NCI-H1930 (cell line): ENCODE data around the gene PSORS1C2.

Experiments
- DNase-seq, 2 experiments: peaks; one replicate each; lab custom pipeline; 2025; lab: John Stamatoyannopoulos, UW

PSORS1C2 gene

DNA sequence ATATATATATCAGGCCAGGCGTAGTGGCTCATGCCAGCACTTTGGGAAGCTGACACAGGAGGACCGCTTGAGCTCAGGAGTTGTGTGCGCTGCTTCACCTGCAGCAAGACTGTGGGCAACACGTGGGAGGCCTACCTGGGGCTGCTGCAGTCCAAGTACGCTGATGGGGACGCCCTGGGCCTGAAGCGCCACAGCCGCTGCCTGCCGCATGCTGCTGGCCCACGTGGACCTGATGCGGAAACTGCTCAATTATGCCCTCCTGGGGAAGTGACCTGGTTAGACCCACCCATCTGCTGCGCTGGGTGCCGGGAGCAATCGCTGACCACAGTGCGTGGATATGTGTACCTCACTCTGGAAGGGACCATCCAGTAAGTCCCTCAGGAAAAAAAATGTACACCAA, 1.8 kb upstream of the PSORS1C2 start:
- DNase-seq = no peak

DNA sequence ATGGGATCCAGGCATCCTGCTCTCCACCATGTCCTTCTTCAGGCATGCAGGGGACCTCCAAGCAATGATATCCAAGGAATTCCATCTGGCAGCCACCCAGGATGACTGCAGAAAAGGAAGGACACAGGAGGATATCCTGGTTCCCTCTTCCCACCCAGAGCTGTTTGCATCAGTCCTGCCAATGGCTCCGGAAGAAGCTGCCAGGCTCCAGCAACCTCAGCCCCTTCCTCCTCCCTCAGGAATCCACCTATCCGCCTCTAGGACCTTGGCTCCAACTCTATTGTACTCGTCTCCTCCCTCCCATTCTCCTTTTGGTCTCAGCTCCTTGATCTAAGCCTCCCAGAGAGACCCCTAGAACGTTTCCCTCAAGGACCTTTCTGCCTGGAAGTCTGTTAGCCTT, 733 bp upstream of the PSORS1C2 start:
- DNase-seq = no peak

DNA sequence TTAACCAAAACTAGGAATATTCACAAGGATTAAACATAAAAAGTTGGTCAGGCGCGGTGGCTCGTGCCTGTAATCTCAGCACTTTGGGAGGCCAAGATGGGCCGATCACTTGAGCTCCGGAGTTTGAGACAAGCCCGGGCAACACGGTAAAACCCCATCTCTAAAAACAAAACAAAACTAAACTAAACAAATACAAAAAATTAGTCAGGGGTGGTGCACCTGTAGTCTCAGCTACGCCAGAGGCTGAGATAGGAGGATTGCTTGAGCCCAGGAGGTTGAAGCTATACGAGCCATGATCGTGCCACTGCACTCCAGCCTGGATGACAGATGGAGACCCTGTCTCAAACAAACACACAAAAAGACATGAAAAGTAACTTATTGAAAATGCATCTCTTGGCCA, 3.2 kb downstream of the PSORS1C2 start:
- no peak for DNase-seq

DNA sequence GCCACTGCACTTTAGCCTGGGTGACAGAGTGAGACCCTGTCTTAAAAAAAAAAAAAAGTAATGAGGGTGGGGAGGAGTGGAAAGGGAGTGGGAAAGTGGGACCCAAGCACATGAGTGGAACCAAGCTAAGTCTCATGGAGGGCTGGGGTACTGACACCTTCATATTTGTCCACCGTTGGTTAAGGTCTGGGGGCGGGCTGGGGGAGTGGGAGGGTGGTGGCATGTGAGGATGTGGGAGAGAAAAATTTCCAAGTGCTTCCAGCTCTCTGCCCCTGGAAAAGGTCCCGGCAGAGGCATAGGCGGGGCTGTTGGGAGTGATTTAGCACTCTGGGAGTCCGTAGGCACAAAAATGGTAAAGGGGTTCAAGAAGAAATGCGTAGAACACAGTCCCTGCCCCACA, 6.1 kb downstream of the PSORS1C2 start:
- DNase-seq = no peak

DNA sequence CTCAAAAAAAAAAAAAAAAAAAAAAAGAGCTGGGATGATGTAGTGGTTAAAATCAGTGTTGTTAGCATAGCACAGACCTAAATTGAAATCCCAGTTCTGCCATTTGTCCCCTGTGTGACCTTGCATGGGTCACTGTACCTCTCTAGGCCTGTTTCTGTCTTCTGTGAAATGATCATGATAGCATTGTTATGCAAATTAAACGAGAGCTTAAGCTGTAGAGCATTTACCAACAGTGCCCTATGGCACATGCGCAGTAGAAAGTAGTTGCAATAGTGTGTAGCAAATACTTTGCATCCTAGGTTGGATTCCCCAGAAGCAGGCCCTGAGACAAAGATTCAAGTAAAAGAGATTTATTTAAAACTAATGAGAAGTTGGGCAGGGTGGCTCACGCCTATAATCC, 7.3 kb downstream of the PSORS1C2 start:
- no peak for DNase-seq

DNA sequence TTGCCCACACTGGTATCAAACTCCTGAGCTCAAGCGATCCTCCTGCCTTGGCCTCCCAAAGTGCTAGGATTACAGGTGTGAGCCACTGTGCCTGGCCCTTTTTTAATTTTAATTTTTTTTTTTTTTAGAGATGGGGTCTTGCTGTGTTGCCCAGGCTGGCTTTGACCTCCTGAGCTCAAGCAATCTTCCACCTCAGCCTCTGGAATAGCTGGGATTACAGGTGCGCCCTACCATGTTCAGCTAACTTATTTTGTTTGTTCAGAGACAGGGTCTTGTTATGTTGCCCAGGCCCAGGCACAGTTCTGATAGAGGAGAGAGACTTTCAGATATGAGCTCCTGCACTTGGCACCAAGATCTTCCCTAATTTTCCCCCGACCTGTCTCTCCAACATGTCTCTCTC, 8.1 kb downstream of the PSORS1C2 start:
- no peak for DNase-seq

DNA sequence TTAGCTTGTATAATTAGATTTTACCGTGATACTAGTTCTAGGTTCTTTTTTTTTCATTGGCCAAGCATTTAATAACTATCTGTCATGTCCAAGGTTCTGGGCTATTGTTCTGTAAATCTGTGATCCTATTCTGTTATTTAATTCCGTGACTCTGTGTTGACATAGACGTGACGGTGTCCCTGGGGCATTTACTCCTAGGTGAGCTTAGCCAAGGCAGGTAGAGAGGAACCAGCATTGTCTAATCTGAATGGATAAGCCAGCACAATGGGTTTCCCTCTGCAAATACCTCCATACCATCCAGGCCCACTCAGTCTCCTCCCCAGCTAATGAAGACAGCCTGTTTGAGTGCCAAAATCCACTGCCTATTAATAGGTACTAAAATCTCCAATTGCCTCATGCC, 9.7 kb downstream of the PSORS1C2 start:
- DNase-seq = no peak

DNA sequence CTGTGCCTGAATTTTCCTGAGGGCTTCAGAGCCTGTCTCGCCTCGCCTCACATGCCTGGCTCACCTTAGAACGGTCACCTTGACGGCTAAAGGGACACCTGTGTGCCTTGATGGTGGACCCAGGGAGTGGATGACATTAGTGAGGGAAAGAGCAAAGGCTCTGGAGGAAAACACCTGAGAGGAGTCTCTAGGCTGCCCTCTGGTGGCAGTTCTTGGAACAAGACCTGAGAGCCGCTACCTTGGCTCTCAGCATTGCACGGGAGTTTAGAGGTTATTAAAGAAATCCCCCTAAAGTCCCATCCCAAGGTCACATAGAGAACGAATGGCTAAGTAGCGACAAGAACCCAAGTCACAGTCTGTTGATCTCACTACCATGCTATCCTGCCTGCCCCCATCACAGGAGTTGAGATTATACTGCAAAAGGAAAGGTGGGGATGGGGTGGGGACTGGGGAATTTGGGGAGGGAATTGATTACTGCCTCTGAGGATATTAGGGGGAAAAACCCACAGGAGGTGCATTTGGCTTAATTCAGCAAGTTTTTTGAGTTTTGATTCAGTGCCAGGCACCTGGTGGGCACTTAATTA, 10.7 kb downstream of the PSORS1C2 start:
- peak; percentile 19 to 47 for DNase-seq

DNA sequence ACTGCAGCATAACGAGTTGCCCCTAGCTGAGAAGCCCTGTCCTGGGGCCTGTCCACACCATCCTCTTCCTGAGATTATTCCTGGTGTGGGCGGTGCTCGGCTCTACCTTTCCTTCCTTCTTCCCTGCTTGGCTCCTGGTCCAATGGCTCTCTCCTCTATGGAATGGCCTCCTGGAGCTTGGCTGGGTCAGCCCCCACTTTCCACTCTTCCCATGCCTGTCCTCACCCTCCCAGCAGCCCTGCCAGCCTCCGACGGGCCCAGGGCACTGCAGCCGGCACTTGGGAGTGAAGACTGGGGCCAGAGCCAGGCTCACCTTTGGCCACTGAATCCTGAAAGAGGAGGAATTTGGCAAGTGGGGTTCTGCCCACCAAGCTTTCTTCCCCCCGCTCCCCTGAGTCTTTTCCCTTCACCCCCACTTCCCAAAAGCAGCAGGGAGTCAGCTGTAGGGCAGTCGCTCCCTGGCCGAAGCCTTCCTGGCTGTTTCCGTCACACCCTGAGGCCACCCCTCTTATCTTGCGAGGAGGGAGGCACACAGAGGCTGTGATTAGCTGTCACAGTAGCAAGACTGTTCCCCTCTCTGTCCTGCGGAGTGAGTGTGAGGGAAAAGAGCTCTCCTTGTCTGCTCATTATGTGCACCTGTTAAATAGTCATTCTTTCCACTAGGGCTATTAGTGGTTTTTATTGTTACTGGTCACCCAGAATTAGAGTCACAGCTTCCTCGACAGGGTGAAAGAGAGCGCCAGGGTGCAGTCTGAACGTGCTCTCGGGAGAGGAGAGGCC, 12.3 kb downstream of the PSORS1C2 start:
- DNase-seq = no peak

DNA sequence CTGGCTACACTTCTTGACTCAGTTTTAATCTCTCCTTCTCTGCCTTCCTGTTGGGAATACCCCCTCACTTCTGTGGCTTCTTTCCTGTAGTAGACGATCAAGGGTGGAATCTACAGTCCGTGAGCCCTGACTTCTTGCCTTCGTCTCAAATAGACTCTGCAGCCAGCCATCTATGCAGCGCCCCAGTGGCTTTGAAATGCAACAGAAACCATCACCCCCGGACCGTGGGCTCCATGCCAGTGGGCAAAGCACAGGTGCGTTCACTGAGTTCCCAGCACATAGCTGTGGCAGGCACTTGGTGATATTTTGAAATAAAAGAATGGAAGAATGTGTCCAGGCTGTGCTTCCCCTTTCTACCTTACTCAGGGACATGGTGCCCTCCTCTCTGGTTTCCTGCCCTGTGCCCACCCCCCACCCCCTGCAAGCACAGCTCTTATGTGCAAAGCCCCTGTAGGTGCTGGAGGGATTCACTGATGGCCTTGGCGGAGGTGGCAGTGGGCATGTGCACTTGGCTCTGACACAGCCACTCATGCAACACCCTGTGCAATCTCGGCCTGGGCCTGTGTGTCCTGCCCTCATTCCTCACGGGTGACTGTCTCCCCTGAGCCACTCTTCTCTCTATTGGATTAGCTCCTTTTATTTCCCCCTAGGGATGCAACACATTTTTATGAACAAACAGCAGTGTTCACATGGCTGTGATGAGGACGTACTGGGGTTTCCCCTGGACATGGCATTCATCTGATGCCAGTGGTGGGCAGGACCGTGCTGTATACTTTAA, 13.1 kb downstream of the PSORS1C2 start:
- no peak for DNase-seq

DNA sequence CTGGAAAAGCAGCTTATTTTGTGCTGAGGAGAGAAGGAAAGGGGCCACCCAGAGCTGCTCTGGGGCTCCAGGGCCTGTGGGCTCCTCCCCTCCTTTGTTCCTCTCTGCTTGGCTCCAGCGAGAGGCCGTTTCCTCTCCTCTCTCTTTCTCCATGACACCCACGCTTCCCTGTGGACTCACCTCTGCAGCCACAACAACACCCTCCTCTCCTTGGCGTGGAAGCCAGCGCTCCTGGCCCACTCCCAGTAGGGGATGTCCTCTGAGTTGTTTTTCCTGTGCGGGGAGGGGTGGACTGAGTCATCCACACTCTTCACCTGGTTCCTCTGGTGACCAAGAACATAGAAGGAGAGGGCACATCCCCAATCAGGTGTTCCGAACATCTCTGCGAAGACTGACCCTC, 13.7 kb downstream of the PSORS1C2 start:
- DNase-seq = no peak

DNA sequence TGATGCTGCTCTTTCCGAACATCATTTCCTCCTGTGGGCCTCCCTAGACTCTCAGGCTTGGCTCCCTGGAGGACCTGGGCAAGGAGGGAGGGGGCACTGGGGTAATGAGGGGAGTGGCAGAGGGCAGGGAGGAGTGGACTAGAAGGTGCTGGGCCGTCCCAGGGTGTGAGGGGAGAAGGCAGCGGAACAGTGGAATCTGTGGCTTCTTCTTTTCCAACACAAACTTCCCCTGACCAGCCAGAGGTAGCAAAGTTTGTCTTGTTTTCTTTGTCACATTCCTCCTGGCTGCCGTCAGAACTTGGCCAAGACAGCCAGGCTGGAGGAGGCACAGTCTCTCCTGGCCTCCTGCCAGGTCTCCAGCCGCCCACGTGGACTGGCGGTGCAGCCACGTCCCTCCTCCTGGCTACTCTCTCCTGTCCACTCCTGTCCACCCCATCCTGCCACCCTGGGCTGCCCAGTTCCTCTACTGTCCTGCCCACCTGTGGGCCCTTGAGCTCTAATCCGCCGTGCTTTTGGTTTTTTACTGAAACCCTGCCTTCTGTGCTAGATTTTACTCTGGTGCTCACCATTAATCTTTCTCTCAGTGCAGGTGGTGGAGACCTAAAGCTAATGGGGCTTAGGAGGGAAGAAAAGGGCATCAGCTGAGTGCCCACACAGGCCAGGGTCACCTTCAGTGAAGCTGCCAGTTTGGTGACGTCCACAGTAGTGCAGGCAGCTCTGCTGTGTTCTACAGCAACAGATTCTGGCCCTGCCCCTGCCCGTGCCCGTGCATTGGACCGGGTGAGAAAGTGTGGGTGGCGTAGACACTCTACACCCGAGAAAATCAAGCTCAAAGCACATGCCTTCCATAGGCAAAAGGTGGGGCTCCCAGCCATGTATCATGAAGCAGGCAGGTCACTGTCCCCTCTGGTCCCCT, 15.8 kb downstream of the PSORS1C2 start:
- DNase-seq = no peak

DNA sequence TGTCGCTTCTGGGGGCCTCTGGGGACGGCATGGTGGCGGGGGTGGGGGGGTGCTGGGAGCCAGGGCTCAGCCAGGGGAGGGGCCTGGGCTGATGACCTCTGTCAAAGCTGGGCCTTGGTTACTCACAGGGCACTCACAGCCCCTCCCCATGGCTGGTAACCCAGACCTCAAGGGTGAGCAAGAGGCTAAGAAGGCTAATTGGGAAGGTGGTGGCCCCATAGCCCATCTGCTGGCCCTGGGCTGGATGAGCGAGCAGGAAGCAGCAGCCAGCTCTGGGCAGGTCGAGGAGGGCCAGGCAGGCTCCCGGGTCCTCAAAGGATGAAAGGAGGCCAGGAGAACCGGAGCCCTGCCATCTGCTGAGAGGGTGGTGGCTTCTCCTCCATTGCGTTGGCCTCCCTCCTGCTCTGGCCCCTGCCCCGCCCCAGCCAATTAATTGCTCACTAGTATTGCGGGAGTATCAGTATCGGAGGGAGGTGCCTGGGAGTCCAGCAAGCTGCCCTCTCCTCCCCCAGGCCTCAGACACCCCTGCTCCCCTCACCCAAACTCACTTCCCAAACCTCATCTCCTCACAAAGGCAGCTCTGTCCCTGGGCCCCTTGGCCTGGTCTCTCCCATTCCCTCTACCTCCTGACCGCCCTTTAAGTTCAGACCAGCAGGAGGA, 17.6 kb downstream of the PSORS1C2 start:
- no peak for DNase-seq

DNA sequence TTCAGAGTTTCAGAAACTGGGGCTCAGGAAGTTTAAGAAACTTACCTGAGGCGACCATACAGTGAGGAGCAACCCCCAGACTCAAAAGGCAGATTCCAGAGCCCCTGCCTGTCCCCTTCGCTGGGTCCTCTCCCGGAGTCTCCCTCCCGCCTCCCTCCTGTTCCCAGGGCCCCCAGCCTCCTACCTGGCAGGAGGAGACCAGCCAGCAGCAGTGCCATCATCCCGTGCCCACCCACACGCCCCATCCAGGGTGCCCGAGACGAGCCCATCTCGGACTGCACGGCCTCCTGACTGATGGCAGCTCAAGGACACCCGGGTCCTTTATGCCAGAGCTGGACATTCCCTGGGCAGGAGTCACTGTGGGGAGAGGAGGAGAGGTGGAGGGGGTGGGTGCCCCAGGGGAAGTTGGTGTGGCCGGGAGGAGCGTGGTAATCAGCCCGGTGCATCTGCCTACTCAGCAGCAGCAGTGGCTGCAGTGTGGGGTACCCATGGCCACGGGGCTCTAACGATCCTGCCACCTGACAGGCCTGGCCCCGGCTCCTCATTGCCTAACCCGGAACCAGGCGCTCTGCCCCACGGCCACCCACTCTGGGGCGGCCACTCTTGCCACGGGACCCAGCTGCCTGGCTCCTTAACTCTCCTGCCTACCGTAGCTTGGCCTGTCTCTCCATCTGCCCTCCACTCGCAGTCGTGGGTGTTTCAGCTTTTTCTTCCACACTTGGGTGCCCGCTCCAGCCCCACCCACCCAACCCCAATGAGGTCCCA, 18.5 kb downstream of the PSORS1C2 start, which contains the start of gene CDSN:
CDSN (minus strand) TSS at position 296 of the 765 bp plus-strand sequence; CDS start at position 269, 27 bp downstream.
- no peak for DNase-seq

DNA sequence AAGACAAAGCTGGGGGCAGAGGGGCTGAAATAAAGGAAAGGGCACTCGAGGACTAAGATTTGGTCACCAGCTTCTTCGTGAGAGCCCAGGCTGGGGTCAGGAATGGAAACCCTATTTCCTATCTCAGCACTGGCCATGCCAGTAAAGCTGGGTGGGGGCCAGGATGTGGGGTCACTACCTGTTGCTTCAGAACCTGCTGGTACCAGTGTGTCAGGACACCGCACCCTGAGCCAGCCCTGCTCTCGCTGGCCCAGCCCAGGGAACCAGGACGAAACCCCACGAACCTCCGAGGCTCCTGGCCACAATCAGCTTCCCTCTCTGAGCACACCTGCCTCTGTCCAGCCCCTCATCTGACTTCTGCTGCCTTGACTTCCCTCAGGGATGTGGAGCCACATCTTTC, 20.7 kb downstream of the PSORS1C2 start:
- no peak for DNase-seq

DNA sequence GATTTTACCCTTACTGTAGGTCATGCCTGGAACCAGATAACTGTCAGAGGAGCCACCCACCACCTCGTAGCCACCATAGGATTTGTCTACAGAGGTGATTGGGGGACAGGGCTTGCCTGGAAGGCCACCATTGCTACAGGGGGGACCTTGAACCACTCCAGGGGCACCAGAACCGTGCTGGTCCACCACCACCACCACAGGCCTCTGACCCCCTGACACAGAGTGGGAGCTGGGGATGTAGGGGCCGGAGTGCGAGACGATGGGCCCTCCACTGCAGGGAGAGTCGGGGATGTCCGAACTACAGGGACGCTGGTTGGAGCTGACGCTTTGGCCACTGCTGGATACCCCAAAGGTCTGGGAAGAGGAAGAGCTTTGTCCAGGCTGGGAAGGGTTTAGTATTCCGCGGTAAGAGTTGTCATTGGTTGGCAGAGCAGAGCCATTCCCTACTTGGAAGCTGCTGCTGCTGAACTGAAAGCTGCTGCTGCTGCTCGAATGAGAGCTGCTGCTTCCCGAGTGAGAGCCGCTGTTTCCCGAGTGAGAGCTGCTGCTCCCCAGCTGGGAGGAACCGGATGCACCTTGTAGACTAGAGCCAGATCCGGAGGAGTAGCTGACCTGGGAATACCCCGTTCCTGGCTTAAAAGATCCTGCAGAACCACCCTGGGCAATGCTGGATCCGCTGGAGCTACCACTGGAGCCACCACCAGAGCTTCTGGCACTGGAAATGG, 22.0 kb downstream of the PSORS1C2 start:
- no peak for DNase-seq

DNA sequence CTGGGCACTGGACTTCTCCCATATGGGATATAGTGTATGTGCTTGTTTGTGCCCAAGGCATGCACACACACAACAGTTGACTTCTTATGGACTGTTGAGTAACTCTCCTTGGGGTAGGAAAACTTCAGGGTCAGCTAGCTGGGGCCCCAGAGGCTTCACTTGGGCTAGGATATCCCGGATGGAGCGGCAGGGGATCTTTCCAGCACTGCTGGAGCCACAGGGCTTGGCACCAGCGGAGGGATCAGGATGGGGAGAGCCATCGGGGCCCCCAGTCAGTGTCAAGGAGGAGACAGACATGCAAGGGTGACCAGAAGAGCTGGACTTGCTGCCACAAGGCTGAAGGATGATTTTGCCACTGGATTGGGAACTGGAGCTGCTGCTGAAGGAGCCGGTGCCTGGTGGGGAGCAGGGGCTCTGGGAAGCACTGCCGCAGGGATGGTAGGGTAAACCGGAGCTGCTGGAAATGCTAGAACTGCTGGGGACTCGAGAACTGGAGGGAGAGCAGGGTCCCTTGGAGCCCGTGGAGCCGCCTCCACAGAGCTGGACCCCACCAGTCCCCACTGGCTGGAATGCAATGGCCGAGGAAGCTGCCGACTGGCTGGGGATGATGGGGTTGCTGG, 22.8 kb downstream of the PSORS1C2 start:
- no peak for DNase-seq

DNA sequence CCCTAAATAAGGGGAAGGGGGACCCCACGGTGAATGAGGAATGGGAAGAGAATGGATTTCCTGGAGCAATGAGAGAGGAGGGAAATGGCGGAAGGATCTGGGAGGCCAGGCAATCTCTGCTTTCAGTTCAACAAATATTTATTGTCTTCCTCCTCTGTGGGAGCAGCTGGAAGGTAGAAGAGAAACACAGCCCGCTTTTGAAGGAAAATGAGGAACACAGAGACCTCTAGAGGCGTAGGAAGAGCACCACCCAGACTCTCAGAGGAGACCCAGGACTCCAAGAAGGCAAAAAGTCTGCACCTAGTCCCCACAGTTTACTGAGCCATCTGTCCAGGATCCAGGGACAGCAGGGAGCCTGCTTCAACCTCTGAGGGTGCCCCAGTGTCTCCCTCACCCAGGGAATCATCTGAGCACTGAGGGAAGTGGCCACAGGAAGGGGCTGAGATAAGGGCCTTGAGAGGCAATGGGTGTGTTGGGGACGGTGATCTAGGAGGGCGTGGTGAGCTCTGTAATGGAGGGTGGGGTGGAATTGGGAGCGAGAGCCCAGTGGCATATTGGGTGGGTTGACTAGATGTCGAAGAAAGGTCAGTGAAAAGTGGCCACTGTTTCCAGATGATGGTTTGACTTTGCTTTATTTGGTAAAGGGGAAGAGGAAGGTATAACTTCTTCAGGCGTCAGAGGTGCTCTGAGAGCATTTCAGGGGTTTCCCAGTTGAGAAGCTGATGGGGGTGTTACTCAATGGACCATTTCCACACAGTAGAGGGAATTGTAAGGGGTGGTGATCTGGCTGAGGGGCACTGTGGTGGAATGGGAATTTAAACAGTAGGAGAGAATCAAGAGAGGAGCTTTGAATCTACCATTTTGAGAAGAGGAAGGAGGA, 23.7 kb downstream of the PSORS1C2 start:
- DNase-seq = peak in 1 of 2 experiments; percentile 13

DNA sequence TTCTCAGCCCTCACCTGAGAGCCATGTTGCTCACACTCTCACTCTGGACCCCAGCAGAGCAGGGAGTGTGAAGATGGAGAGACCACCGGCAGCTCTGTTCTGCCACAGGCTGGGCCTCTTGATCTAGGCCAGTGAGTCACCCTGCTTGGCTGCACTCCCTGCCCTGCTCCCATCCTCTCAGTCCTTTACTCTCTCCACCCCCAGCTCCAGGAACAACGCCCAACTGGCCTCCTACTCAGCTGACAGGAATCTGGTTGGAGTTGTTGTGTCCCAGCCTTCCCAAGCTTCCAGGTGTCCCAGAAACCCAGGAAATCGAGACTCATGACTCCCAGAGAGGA, 24.4 kb downstream of the PSORS1C2 start, which contains the start of gene PSORS1C1:
PSORS1C1 (plus strand) TSS at position 260 of the 338 bp plus-strand sequence. CDS start 14,833 bp downstream, outside the sequence.
- no peak for DNase-seq
